GM21786 (cell line): ENCODE measurements around the gene RPTOR.

ENCODE experiments used
- ATAC-seq: cut with Tn5 transposase; IDR thresholded peaks from one replicate; pipeline ENCODE4 v1.9.1; 2021; ENCODE audit not compliant: unreplicated experiment

Gene RPTOR

GRCh38 chr17:80588702-80589383 is 44.2 kb downstream of the RPTOR start:
- ATAC-seq = no peak

GRCh38 chr17:80591788-80592187 is 47.1 kb downstream of the RPTOR start:
- ATAC-seq = no peak

GRCh38 chr17:80592243-80592642 is 47.6 kb downstream of the RPTOR start:
- no peak for ATAC-seq

GRCh38 chr17:80593181-80593580 is 48.5 kb downstream of the RPTOR start:
- ATAC-seq = no peak

GRCh38 chr17:80594431-80595269 is 50.0 kb downstream of the RPTOR start:
- no peak for ATAC-seq

- ATAC-seq = no peak
Observed at GRCh38 chr17:80596760-80597608, 52.3 kb downstream of the RPTOR start.

GRCh38 chr17:80598813-80599545 is 54.3 kb downstream of the RPTOR start:
- ATAC-seq = no peak

- ATAC-seq = no peak
Observed at GRCh38 chr17:80599546-80600305, 55.1 kb downstream of the RPTOR start.

- ATAC-seq = no peak
Observed at GRCh38 chr17:80601146-80601545, 56.5 kb downstream of the RPTOR start.

GRCh38 chr17:80603396-80603795 is 58.8 kb downstream of the RPTOR start:
- ATAC-seq = no peak

GRCh38 chr17:80604009-80604669 is 59.5 kb downstream of the RPTOR start:
- no peak for ATAC-seq

GRCh38 chr17:80604670-80605010 is 60.0 kb downstream of the RPTOR start:
- ATAC-seq = no peak

GRCh38 chr17:80605326-80606066 is 60.9 kb downstream of the RPTOR start:
- ATAC-seq = peak; percentile 77

- ATAC-seq = no peak
Observed at GRCh38 chr17:80608326-80608725, 63.7 kb downstream of the RPTOR start.

GRCh38 chr17:80609757-80610156 is 65.1 kb downstream of the RPTOR start:
- no peak for ATAC-seq

GRCh38 chr17:80611816-80612215 is 67.2 kb downstream of the RPTOR start:
- ATAC-seq = no peak

GRCh38 chr17:80612997-80613731 is 68.5 kb downstream of the RPTOR start:
- ATAC-seq = no peak

GRCh38 chr17:80613732-80614071 is 69.1 kb downstream of the RPTOR start:
- ATAC-seq = no peak
